K562 (cell line): ENCODE measurements around the gene DR1. TPM values are rescaled to one million over a fixed set of nuclear protein-coding genes. Genes with fewer than 3 reads are reported as not detected.
A peak's percentile ranks its signal among the peaks of the same experiment; 100 is the strongest.

Experiments used
- CBX1 ChIP-seq: sonication (generic); IDR thresholded peaks from 2 replicates; pipeline ENCODE4 v1.6.1; 2016; ENCODE audit warnings: antibody characterized with exemption, low read depth, mild to moderate bottlenecking
- KLF16 ChIP-seq: IDR thresholded peaks from 2 replicates; pipeline ENCODE4 v1.6.1; 2016; ENCODE audit warnings: antibody characterized with exemption
- MEIS2 ChIP-seq: fragments of 450-650 bp; IDR thresholded peaks from 2 replicates; pipeline ENCODE4 v1.6.1; 2014; ENCODE audit warnings: mild to moderate bottlenecking; ENCODE audit not compliant: partially characterized antibody
- NR4A1 ChIP-seq, 2 experiments: fragments of 250-450 bp in 1 of 2; fragments of 450-650 bp in 1 of 2; sonication (Bioruptor Pico) in 1 of 2; IDR thresholded peaks; 2 replicates each; pipeline versions ENCODE4 v1.4.0 to v1.6.1; 2016 to 2020; ENCODE audit warnings: mild to moderate bottlenecking in 2 of 2, missing compliant biosample characterization in 1 of 2, missing genetic modification characterization in 1 of 2, moderate library complexity in 1 of 2
- PBX2 ChIP-seq, 2 experiments: IDR thresholded peaks in 1 of 2; conservative IDR thresholded peaks in 1 of 2; 2 replicates each; pipeline ENCODE4 v1.6.1; 2016; ENCODE audit warnings: low read depth in 2 of 2, mild to moderate bottlenecking in 1 of 2, missing compliant biosample characterization in 1 of 2, missing genetic modification characterization in 1 of 2, moderate library complexity in 1 of 2
- SREBF2 ChIP-seq: sonication (generic); formaldehyde crosslinking; IDR thresholded peaks from 2 replicates; pipeline ENCODE4 v1.4.0; 2020; ENCODE audit warnings: mild to moderate bottlenecking, missing genetic modification reagents
- ZFP30 ChIP-seq: fragments of 250-450 bp; sonication (Bioruptor Pico); IDR thresholded peaks from 2 replicates; pipeline ENCODE4 v1.8.0; 2022; ENCODE audit warnings: moderate library complexity, mild to moderate bottlenecking, inconsistent platforms, borderline replicate concordance
- ZMIZ1 ChIP-seq, 2 experiments: fragments of 150-350 bp in 1 of 2; IDR thresholded peaks; 2 replicates each; pipeline ENCODE4 v1.6.1; 2012 to 2016; ENCODE audit warnings: low read depth in 2 of 2, low read length in 2 of 2, mild to moderate bottlenecking in 1 of 2, moderate library complexity in 1 of 2
- ZNF764 ChIP-seq: fragments of 250-450 bp; sonication (Bioruptor Pico); IDR thresholded peaks from 2 replicates; pipeline ENCODE4 v1.4.0; 2020; ENCODE audit warnings: low read depth, mild to moderate bottlenecking, moderate library complexity
- polyA plus RNA-seq, 8 experiments: library from polyadenylated mRNA; depleted of rRNA in 4 of 8; stranded (reverse) in 5 of 8; unstranded in 3 of 8; fragments of >200 nt; fragmentation: Nextera tagmentation in 2 of 8; fragmentation: Illumina TruSeq in 1 of 8; extraction: Ambion mirVana in 2 of 8; extraction: Trizol in 1 of 8; gene quantifications; 2 replicates each; pipeline versions ENCODE4 v1.2.1 to v1.2.3, GENCODE V29; 2011 to 2014; ENCODE audit warnings: inconsistent platforms in 1 of 8, missing spikeins in 1 of 8
- total RNA-seq, 7 experiments: library from RNA; depleted of rRNA in 6 of 7; stranded (reverse); fragments of >200 nt in 6 of 7; fragmentation: Illumina TruSeq in 2 of 7; extraction: Trizol in 2 of 7; gene quantifications; 2 replicates each; pipeline versions ENCODE4 v1.2.1 to v1.2.3, GENCODE V29; 2011 to 2021; ENCODE audit warnings: low replicate concordance in 1 of 7
- TF ChIP-seq, protein P1 (sequence below): fragments of 250-450 bp; sonication (Bioruptor Pico); IDR thresholded peaks from 2 replicates; pipeline ENCODE4 v1.9.0; 2021; ENCODE audit warnings: mild to moderate bottlenecking, inconsistent platforms

Gene DR1
- total and polyA plus RNA-seq, 9 of the 15 experiments (the other 6 are each of a cell fraction or from before 2014, with no cell fraction given) = 8.1 to 78.8 (median 46.3) TPM

- TF ChIP-seq KLF16 = no peak
- TF ChIP-seq ZMIZ1 (IDR thresholded peaks at IDR 0.05; ENCODE audit: low read depth in 2 of 2, low read length in 2 of 2) = no peak
- TF ChIP-seq CBX1 = no peak
- TF ChIP-seq SREBF2 (CRISPR knock-in tag) = no peak
- no peak for TF ChIP-seq ZFP30 (CRISPR knock-in tag)
- TF ChIP-seq, protein P1, sequence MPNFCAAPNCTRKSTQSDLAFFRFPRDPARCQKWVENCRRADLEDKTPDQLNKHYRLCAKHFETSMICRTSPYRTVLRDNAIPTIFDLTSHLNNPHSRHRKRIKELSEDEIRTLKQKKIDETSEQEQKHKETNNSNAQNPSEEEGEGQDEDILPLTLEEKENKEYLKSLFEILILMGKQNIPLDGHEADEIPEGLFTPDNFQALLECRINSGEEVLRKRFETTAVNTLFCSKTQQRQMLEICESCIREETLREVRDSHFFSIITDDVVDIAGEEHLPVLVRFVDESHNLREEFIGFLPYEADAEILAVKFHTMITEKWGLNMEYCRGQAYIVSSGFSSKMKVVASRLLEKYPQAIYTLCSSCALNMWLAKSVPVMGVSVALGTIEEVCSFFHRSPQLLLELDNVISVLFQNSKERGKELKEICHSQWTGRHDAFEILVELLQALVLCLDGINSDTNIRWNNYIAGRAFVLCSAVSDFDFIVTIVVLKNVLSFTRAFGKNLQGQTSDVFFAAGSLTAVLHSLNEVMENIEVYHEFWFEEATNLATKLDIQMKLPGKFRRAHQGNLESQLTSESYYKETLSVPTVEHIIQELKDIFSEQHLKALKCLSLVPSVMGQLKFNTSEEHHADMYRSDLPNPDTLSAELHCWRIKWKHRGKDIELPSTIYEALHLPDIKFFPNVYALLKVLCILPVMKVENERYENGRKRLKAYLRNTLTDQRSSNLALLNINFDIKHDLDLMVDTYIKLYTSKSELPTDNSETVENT (CRISPR knock-in tag) = no peak
- TF ChIP-seq MEIS2 = peak; percentile 31
- TF ChIP-seq ZNF764 (CRISPR knock-in tag) = no peak
- no peak for TF ChIP-seq PBX2 (CRISPR knock-in tag; IDR thresholded peaks at IDR 0.05; ENCODE audit: low read depth)
- TF ChIP-seq PBX2 (tag; conservative IDR thresholded peaks at IDR 0.05; ENCODE audit: low read depth) = peak; percentile 29; the same call in 1 of the 2 replicates
- TF ChIP-seq NR4A1 (CRISPR knock-in tag; IDR thresholded peaks at IDR 0.05) = no peak
- TF ChIP-seq NR4A1 (tag; IDR thresholded peaks at IDR 0.05) = no peak
- TF ChIP-seq, all 486 proteins: peak for 2
Observed at GRCh38 chr1:93323185-93323820, 22.4 kb upstream of the DR1 start (continued).
